Measurements from ENCODE around the gene LRRTM4.

DNA sequence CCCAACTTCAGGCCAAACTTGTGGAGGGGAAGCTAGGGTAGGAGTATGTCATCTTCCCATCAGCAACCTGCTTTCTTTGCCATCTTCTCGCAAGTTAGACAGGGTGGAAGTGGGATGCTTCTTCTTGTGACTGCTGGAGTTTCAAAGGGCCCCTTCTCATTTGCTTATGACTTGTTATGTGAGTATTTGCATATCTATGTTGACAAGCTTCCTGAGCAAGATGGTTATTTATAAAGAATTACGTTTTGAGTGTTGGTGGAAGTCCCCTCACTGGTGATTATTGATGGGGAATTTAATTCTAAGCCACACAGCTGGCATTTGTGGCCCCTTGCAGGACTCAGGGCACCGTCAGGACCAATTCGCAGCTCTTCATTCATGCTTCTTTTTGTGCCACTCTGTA is 791.0 kb downstream of the LRRTM4 start:
- TF ChIP-seq, protein P1, sequence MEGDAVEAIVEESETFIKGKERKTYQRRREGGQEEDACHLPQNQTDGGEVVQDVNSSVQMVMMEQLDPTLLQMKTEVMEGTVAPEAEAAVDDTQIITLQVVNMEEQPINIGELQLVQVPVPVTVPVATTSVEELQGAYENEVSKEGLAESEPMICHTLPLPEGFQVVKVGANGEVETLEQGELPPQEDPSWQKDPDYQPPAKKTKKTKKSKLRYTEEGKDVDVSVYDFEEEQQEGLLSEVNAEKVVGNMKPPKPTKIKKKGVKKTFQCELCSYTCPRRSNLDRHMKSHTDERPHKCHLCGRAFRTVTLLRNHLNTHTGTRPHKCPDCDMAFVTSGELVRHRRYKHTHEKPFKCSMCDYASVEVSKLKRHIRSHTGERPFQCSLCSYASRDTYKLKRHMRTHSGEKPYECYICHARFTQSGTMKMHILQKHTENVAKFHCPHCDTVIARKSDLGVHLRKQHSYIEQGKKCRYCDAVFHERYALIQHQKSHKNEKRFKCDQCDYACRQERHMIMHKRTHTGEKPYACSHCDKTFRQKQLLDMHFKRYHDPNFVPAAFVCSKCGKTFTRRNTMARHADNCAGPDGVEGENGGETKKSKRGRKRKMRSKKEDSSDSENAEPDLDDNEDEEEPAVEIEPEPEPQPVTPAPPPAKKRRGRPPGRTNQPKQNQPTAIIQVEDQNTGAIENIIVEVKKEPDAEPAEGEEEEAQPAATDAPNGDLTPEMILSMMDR (IDR thresholded peaks at IDR 0.05; ENCODE audit: poor library complexity), result no peak
- TF ChIP-seq EZH2phosphoT487 (IDR thresholded peaks at IDR 0.05; ENCODE audit: low read depth, severe bottlenecking, unreplicated experiment), result no peak

Data from hepatocyte (in vitro differentiated cells).